OCI-LY7 (cell line): Measurements from ENCODE around the gene ADAMTS16. TPM values are rescaled to one million over a fixed set of nuclear protein-coding genes. Genes with fewer than 3 reads are reported as not detected.

Experiments used
- BruUV-seq: library from RNA; stranded (reverse); fragments of 400-500 nt; replicated peaks from 2 replicates; lab custom pipeline; 2021; lab: Mats Ljungman, UMichigan
- CTCF ChIA-PET: fragments of 300-600 bp; sonication (Branson Sonifier 250); formaldehyde crosslinking; loops from one replicate; lab custom pipeline; 2022; ENCODE audit warnings: antibody characterized with exemption; ENCODE audit not compliant: unreplicated experiment; lab: Charles Lee
- POLR2A ChIA-PET: fragments of 300-600 bp; sonication (Branson Sonifier 250); formaldehyde crosslinking; loops from one replicate; lab custom pipeline; 2022; ENCODE audit warnings: antibody characterized with exemption; lab: Charles Lee
- DNase-seq: peaks from one replicate; pipeline ENCODE4 v3.0.0-alpha.2; 2015; ENCODE audit warnings: low spot score
- H2AFZ ChIP-seq: fragments of 200-600 bp; sonication (generic), shearing (Covaris generic); 2 replicates; pipeline ENCODE4 v1.6.1; 2014; ENCODE audit warnings: mild to moderate bottlenecking, antibody characterized with exemption, low read length, moderate library complexity
- H3K27ac ChIP-seq: fragments of 200-600 bp; sonication (generic); 2 replicates; pipeline ENCODE4 v1.5.1; 2014; ENCODE audit warnings: mixed run types, low read depth, mild to moderate bottlenecking, moderate library complexity, low read length, inconsistent platforms; ENCODE audit not compliant: poor library complexity, severe bottlenecking
- H3K36me3 ChIP-seq: fragments of 200-600 bp; sonication (generic); 2 replicates; pipeline ENCODE4 v1.6.1; 2014; ENCODE audit warnings: mild to moderate bottlenecking, antibody characterized with exemption, low read length, moderate library complexity, mixed read lengths; ENCODE audit not compliant: insufficient read depth
- H3K4me1 ChIP-seq: fragments of 200-600 bp; sonication (generic); 2 replicates; pipeline ENCODE4 v1.5.1; 2014; ENCODE audit warnings: mild to moderate bottlenecking, low read length; ENCODE audit not compliant: insufficient read depth, poor library complexity, severe bottlenecking
- H3K4me2 ChIP-seq: fragments of 200-600 bp; sonication (generic); 2 replicates; pipeline ENCODE4 v1.6.1; 2014; ENCODE audit warnings: mild to moderate bottlenecking, low read length
- H3K4me3 ChIP-seq: fragments of 200-600 bp; sonication (generic); 2 replicates; pipeline ENCODE4 v1.5.1; 2014; ENCODE audit warnings: mild to moderate bottlenecking, low read depth, low read length; ENCODE audit not compliant: poor library complexity, severe bottlenecking
- H3K79me2 ChIP-seq: fragments of 200-600 bp; sonication (generic); 2 replicates; pipeline ENCODE4 v1.6.1; 2016; ENCODE audit warnings: low read depth, mild to moderate bottlenecking, low read length, moderate library complexity, mixed read lengths; ENCODE audit not compliant: insufficient read depth
- H3K9me2 ChIP-seq: fragments of 200-600 bp; sonication (generic); 2 replicates; pipeline ENCODE4 v1.6.1; 2016; ENCODE audit warnings: mild to moderate bottlenecking, low read length, mixed read lengths; ENCODE audit not compliant: insufficient read depth
- H3K9me3 ChIP-seq: fragments of 200-600 bp; sonication (generic); 2 replicates; pipeline ENCODE4 v1.6.1; 2014; ENCODE audit warnings: mild to moderate bottlenecking, mixed run types, low read length, mixed read lengths
- H4K20me1 ChIP-seq: fragments of 200-600 bp; sonication (generic); 2 replicates; pipeline ENCODE4 v1.6.1; 2014; ENCODE audit warnings: mild to moderate bottlenecking, antibody characterized with exemption, low read length, moderate library complexity, mixed read lengths; ENCODE audit not compliant: insufficient read depth
- EZH2phosphoT487 ChIP-seq: fragments of 200-600 bp; sonication (generic); IDR thresholded peaks from 2 replicates; pipeline ENCODE4 v1.6.1; 2018; ENCODE audit warnings: low read depth, borderline replicate concordance, mild to moderate bottlenecking, mixed run types, antibody characterized with exemption, low read length, moderate library complexity, mixed read lengths
- intact Hi-C: fragments of 100-400 bp; cut with micrococcal nuclease; formaldehyde crosslinking; loops from one replicate; pipeline ENCODE4 v1.10.0; 2022; ENCODE audit not compliant: unreplicated experiment
- total RNA-seq, 2 experiments: library from RNA; depleted of rRNA in 1 of 2; stranded (reverse); fragments of >200 nt in 1 of 2; shearing (Covaris generic) in 1 of 2; gene quantifications; 2 replicates each; pipeline ENCODE4 v1.2.3, GENCODE V29; 2014 to 2022
- TF ChIP-seq, protein P1 (sequence below): fragments of 200-600 bp; sonication (generic); conservative IDR thresholded peaks from 2 replicates; pipeline ENCODE4 v1.5.1; 2014; ENCODE audit warnings: mild to moderate bottlenecking, antibody characterized with exemption, low read length, moderate library complexity, mixed read lengths

ADAMTS16 gene
- total RNA-seq, 2 experiments from 2014 or later: not detected

- no peak overlapping the region for H3K4me2 ChIP-seq
- DNase-seq: no peak
- CTCF ChIA-PET: no interaction called here
- intact Hi-C loops: no loop called here
- H3K27ac ChIP-seq: no peak overlapping the region
- no peak overlapping the region for H2AFZ ChIP-seq
- H3K36me3 ChIP-seq: no peaks in the 10 kb centered on the region
- no peaks in the 10 kb centered on the region for H3K9me2 ChIP-seq
- H4K20me1 ChIP-seq: no peaks in the 10 kb centered on the region
- H3K9me3 ChIP-seq: no peaks in the 10 kb centered on the region
- no TSS peak for BruUV-seq
- no peaks in the 10 kb centered on the region for H3K79me2 ChIP-seq
- TF ChIP-seq, protein P1, sequence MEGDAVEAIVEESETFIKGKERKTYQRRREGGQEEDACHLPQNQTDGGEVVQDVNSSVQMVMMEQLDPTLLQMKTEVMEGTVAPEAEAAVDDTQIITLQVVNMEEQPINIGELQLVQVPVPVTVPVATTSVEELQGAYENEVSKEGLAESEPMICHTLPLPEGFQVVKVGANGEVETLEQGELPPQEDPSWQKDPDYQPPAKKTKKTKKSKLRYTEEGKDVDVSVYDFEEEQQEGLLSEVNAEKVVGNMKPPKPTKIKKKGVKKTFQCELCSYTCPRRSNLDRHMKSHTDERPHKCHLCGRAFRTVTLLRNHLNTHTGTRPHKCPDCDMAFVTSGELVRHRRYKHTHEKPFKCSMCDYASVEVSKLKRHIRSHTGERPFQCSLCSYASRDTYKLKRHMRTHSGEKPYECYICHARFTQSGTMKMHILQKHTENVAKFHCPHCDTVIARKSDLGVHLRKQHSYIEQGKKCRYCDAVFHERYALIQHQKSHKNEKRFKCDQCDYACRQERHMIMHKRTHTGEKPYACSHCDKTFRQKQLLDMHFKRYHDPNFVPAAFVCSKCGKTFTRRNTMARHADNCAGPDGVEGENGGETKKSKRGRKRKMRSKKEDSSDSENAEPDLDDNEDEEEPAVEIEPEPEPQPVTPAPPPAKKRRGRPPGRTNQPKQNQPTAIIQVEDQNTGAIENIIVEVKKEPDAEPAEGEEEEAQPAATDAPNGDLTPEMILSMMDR: no peak
- TF ChIP-seq EZH2phosphoT487: no peak
- H3K4me1 ChIP-seq: no peaks in the 10 kb centered on the region
- H3K4me3 ChIP-seq: no peak overlapping the region
- POLR2A ChIA-PET: no interaction called here
Measured at GRCh38 chr5:5231576-5231975, 91.4 kb downstream of the ADAMTS16 start.

DNA sequence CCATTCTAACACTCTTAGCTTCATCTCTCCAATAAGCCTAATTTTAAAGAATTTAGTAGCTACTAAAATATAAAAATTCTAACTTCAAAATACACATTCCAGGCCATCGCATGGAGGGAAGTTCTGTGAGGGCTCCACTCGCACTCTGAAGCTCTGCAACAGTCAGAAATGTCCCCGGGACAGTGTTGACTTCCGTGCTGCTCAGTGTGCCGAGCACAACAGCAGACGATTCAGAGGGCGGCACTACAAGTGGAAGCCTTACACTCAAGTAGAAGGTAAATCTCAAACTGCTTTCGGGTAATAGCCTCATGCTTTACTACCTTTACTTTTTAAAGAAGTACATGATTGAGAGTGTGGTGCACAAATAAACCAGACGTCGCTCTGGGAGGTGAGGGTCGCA is 94.8 kb downstream of the ADAMTS16 start:
- no peaks in the 10 kb centered on the region for H3K36me3 ChIP-seq
- TF ChIP-seq, protein P1: no peak
- TF ChIP-seq EZH2phosphoT487: no peak
- ChIA-PET CTCF (no interaction called here), POLR2A (interaction anchor here (0.6 kb wide), 1 partner anchor 212 kb away, joined by 5 read pairs; no protein-coding TSS in a partner anchor)
- H4K20me1 ChIP-seq: no peaks in the 10 kb centered on the region
- H3K4me3 ChIP-seq: no peak overlapping the region
- DNase-seq: no peak
- no peaks in the 10 kb centered on the region for H3K9me3 ChIP-seq
- H3K4me1 ChIP-seq: no peaks in the 10 kb centered on the region
- intact Hi-C loops: no loop called here
- no peak overlapping the region for H3K27ac ChIP-seq
- no peak overlapping the region for H2AFZ ChIP-seq
- no peak overlapping the region for H3K4me2 ChIP-seq
- H3K79me2 ChIP-seq: no peaks in the 10 kb centered on the region
- no peaks in the 10 kb centered on the region for H3K9me2 ChIP-seq
- BruUV-seq: no TSS peak

DNA sequence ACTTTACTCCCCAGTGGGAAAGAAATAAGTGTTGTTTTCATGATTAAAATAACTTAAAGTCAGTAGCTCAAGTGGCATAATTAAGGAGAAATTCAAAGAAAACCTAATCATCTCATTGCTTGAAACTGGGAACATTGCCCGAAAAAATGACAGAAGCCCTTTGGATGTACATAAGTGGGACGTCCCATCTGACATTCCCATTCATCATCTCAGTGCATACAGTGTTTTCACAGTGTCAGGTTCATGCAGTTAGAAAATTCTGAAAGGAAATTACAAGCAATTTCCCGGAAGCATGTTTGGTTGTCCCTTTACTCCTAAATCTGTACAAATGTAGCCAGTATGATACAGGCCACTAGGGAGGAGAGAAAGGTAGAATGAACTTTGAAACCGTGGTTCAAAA is 95.6 kb downstream of the ADAMTS16 start:
- POLR2A ChIA-PET: no interaction called here
- H3K4me2 ChIP-seq: no peak overlapping the region
- CTCF ChIA-PET: no interaction called here
- H3K9me2 ChIP-seq: no peaks in the 10 kb centered on the region
- no peak overlapping the region for H3K4me3 ChIP-seq
- no peaks in the 10 kb centered on the region for H3K79me2 ChIP-seq
- intact Hi-C loops: no loop called here
- no peak for TF ChIP-seq EZH2phosphoT487
- TF ChIP-seq, protein P1: no peak
- H4K20me1 ChIP-seq: no peaks in the 10 kb centered on the region
- no TSS peak for BruUV-seq
- no peaks in the 10 kb centered on the region for H3K36me3 ChIP-seq
- H3K9me3 ChIP-seq: no peaks in the 10 kb centered on the region
- no peak for DNase-seq
- no peak overlapping the region for H3K27ac ChIP-seq
- no peak overlapping the region for H2AFZ ChIP-seq
- H3K4me1 ChIP-seq: no peaks in the 10 kb centered on the region
